Left cardiac atrium (tissue), 4 donors: ENCODE measurements around the gene TSPAN17. TPM values are rescaled to one million over a fixed set of nuclear protein-coding genes. Genes with fewer than 3 reads are reported as not detected.

ENCODE experiments used
- ATAC-seq, 2 donors: fragments of 200-7000 bp; cut with Tn5 transposase; one replicate each; pipeline ENCODE4 v1.9.1; 2020; ENCODE audit warnings: mild to moderate bottlenecking in 2 of 2, moderate library complexity in 2 of 2
- DNase-seq: peaks from one replicate; pipeline ENCODE4 v3.0.0-alpha.2; 2020
- intact Hi-C, 2 donors: fragments of 100-400 bp; cut with DNase I; formaldehyde crosslinking; loops; one replicate each; pipeline versions ENCODE4 v1.14.1 to v1.15.1; 2022 to 2023
- total RNA-seq, 2 donors: library from RNA; stranded (reverse); fragmentation: NEBNext Ultra II Directional; extraction: Animal tissue kit (Norgen Biotek cat#: 25700); gene quantifications; one replicate each; pipeline ENCODE4 v1.2.1, GENCODE V29; 2021
- donor health status: DM: no; HTN: yes; CAD: no.
- donor health status: DM: no; HTN: yes; CAD: no; lungs with severe emphysema.
- donor health status: DM: yes; HTN: yes; CAD: no.
- donor health status: Dilated cardiomyopathy.

The TSPAN17 gene
- total RNA-seq, 2 donors from 2014 or later, result 21.2 to 25.6 TPM

DNA sequence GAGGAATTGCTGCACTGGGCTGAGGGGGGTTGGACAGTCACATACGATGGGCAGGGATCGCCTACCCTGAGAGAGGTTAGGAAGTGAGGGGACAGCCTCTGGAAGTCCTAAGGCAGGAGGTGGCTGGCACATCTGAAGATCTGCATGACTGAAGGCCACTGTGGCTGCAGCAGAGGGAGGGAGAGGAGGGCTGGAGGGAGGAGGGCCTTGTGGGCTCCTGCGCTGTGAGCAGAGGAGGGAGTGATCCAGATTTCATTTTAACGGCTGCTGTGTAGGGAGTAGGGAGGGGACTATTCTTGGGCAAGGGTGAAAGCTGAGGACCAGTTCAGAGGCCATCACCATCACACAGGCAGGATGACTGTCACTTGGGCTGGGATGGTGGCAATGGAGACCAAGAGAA is 9.7 kb upstream of the TSPAN17 start:
- no peak for ATAC-seq
- intact Hi-C loops, result no loop called here
- no peak for DNase-seq

- ATAC-seq (no peak), DNase-seq (no peak)
- intact Hi-C loops, result no loop called here
These were observed 8.8 kb upstream of the TSPAN17 start for GRCh38 chr5:176638437-176638836.

GRCh38 chr5:176639208-176639607 is 8.1 kb upstream of the TSPAN17 start:
- DNase-seq (no peak), ATAC-seq (no peak)
- intact Hi-C loops, result no loop called here

DNA sequence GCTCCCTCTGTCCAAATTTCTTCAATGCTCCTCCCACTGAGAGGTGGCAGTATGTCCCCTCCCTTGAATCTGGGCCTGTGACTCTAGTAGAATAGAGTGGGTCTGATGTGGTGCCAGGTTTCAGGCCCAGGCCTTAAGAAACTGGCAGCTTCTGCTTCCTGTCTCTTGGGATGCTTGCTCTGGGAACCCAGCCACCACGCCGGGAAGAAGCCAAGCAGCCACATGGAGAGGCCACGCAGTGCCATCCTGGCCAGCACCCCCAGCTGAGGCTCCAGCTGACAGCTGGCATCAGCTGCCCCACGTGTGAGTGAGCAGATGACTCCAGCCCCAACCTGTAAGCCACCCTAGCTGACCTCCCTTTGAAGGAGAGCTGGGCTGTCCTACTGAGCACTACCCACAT is 7.3 kb upstream of the TSPAN17 start:
- peak; percentile 72 to 91 for ATAC-seq
- intact Hi-C loops, result loop anchor here in 1 of 2 donors (10.0 kb wide), 1 partner anchor 195 kb away; the partner anchor contains the start of gene FAF2
- DNase-seq, result peak; percentile 59

DNA sequence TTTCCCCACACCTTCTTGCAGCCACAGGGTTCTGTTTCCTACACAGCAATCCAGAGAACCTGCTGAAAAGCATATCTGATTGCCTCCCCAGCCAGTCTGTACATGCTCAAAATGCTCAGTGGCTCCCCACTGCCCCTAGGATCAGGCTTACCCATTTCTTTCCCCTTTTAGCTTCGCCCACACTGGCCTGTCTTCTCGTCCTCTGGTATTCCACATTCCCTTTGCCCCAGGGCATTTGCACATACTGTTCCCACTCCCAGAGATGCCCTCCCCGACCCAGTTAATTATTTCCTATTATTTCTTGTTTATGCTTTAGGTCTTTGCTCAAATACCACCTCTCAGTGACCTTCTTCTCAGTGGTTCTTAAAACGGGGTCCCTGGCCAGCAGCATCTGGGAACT is 6.7 kb upstream of the TSPAN17 start:
- DNase-seq (no peak), ATAC-seq (no peak)
- intact Hi-C loops, result loop anchor here in 1 of 2 donors (10.0 kb wide), 1 partner anchor 196 kb away; the partner anchor contains the start of gene FAF2

GRCh38 chr5:176642675-176643490 is 4.4 kb upstream of the TSPAN17 start:
- intact Hi-C loops, result loop anchor here in 1 of 2 donors (10.0 kb wide), 1 partner anchor 198 kb away; the partner anchor contains the start of gene FAF2
- no peak for ATAC-seq
- DNase-seq, result no peak

GRCh38 chr5:176643491-176644219 is 3.6 kb upstream of the TSPAN17 start:
- DNase-seq, result no peak
- intact Hi-C loops, result loop anchor here in 1 of 2 donors (10.0 kb wide), 1 partner anchor 199 kb away; the partner anchor contains the start of gene FAF2
- no peak for ATAC-seq

DNA sequence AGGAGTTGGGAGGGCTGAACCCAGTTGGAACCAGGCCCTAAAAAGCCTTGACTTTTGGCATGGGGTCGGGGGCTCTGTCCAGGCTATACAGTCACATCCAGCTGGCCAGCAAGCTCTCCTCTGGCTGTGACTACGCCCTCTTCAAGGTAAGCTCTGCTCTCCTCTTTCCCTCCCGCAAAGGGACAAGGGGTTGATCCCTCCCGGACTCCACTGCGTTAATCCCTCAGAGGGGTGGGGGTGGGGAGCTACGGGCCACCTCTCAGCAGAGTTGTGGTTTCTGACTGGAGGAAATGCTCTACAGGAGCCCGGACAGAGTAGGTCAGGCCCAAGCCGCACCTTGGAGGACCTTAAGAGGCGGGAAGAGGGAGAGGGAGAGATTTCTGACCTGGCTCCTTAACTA is 3.0 kb upstream of the TSPAN17 start:
- DNase-seq (no peak), ATAC-seq (no peak)
- intact Hi-C loops, result loop anchor here in 1 of 2 donors (10.0 kb wide), 1 partner anchor 199 kb away; the partner anchor contains the start of gene FAF2

- no peak for DNase-seq
- ATAC-seq, result no peak
- intact Hi-C loops, result loop anchor here (5.0 to 10.0 kb wide), 3 partner anchors 68 to 200 kb away; partner anchors contain the start of gene FAF2 (in 1 of the 2)
These were observed 2.2 kb upstream of the TSPAN17 start for GRCh38 chr5:176644878-176645670.

DNA sequence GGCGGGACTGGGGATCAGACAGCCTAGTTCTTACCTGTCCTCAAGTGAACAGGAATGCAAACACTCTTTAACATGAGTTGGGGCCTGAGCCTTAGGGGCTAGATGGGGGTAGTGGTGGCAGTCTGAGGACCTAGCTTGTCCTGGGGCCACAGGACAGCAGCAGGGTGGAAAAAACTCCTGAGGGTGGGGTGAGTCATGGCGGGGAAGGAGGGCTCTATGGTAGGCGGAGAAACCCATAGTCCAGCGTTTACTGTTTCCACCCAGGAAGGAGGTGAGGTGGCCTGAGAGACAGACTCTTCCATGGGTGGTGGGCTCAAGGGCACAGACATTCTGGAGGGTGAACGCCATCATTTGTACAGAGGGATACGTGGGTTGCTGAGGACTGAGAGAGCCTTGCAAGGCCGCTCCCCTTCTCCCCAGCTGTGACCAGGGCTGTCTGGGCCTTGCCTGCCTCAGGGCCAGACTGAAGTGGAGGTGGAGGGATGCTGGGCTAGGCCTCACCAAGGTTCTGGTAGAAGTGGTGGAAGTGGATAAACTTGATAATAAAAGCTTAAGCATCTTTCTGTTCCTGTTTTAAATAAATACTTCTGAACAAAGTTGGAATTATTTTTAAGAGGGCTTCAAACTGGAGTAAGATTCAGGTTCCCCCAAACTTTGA is 1.1 kb upstream of the TSPAN17 start:
- ATAC-seq, result no peak
- DNase-seq, result no peak
- intact Hi-C loops, result loop anchor here (5.0 to 10.0 kb wide), 3 partner anchors 69 to 201 kb away; partner anchors contain the start of gene FAF2 (in 1 of the 2)

GRCh38 chr5:176646707-176647029 is 616 bp upstream of the TSPAN17 start:
- intact Hi-C loops, result loop anchor here (5.0 to 10.0 kb wide), 3 partner anchors 69 to 202 kb away; partner anchors contain the start of gene FAF2 (in 1 of the 2)
- ATAC-seq (peak in 1 of 2 donors; percentile 1), DNase-seq (no peak)

GRCh38 chr5:176647843-176648473 is 674 bp downstream of the TSPAN17 start:
- peak; percentile 67 for DNase-seq
- ATAC-seq, result peak in 1 of 2 donors; percentile 4
- intact Hi-C loops, result loop anchor here (5.0 to 10.0 kb wide), 3 partner anchors 71 to 203 kb away; partner anchors contain the start of gene FAF2 (in 1 of the 2)

- no peak for DNase-seq
- intact Hi-C loops, result loop anchor here (5.0 to 10.0 kb wide), 3 partner anchors 71 to 204 kb away; partner anchors contain the start of gene FAF2 (in 1 of the 2)
- ATAC-seq, result no peak
These were observed 1.4 kb downstream of the TSPAN17 start for GRCh38 chr5:176648474-176649194.

- intact Hi-C loops, result loop anchor here in 1 of 2 donors (10.0 kb wide), 1 partner anchor 164 kb away; the partner anchor contains the start of gene UNC5A
- DNase-seq, result no peak
- no peak for ATAC-seq
These were observed 3.1 kb downstream of the TSPAN17 start for GRCh38 chr5:176650354-176650884.

- intact Hi-C loops, result loop anchor here in 1 of 2 donors (10.0 kb wide), 1 partner anchor 163 kb away; the partner anchor contains the start of gene UNC5A
These were observed 4.2 kb downstream of the TSPAN17 start for GRCh38 chr5:176651472-176651980.

GRCh38 chr5:176652136-176652535 is 4.9 kb downstream of the TSPAN17 start:
- DNase-seq (no peak), ATAC-seq (no peak)
- intact Hi-C loops, result loop anchor here in 1 of 2 donors (10.0 kb wide), 1 partner anchor 163 kb away; the partner anchor contains the start of gene UNC5A

More at GRCh38 chr5:176651472-176651980, 4.2 kb downstream of the TSPAN17 start:
- ATAC-seq, result no peak
- DNase-seq, result no peak
